Measurements from ENCODE around the gene KDM4B.

GRCh38 chr19:5120321-5120720 is 151.4 kb downstream of the KDM4B start:
- no peak for TF ChIP-seq CTCF (IDR thresholded peaks at IDR 0.05; ENCODE audit: insufficient read depth, low read length)
- no peak for TF ChIP-seq POLR2AphosphoS5 (IDR thresholded peaks at IDR 0.05; ENCODE audit: low read depth)
- TF ChIP-seq REST (IDR thresholded peaks at IDR 0.05; ENCODE audit: insufficient replicate concordance, low read depth): no peak
- no peak for TF ChIP-seq GABPA (IDR thresholded peaks at IDR 0.05; ENCODE audit: low read depth)
- TF ChIP-seq SPI1 (IDR thresholded peaks at IDR 0.05; ENCODE audit: borderline replicate concordance, low read depth): no peak
